HCT116 (cell line): ENCODE measurements around the gene USP33. TPM values are rescaled to one million over a fixed set of nuclear protein-coding genes. Genes with fewer than 3 reads are reported as not detected.

Source experiments
- ATAC-seq: fragments of 200-7000 bp; cut with Tn5 transposase; 2 replicates; pipeline ENCODE4 v1.9.1; 2020; ENCODE audit warnings: mild to moderate bottlenecking, moderate library complexity
- BruUV-seq: library from RNA; stranded (reverse); fragments of 400-500 nt; replicated peaks from 2 replicates; lab custom pipeline; 2021; lab: Mats Ljungman, UMichigan
- CTCF ChIA-PET: fragments of 300-600 bp; sonication (Branson Sonifier 250); formaldehyde crosslinking; loops from one replicate; lab custom pipeline; 2021; ENCODE audit warnings: antibody characterized with exemption; lab: Charles Lee
- POLR2A ChIA-PET: fragments of 300-600, 350-600 bp; sonication (Branson Sonifier 250); formaldehyde crosslinking; loops from one replicate; lab custom pipeline; 2021; ENCODE audit warnings: antibody characterized with exemption; lab: Charles Lee
- RAD21 ChIA-PET, 2 experiments: fragments of 300-600 bp; sonication (Branson Sonifier 250); formaldehyde crosslinking; loops; one replicate each; lab custom pipeline; 2023; ENCODE audit warnings: low total read pairs in 2 of 2; ENCODE audit not compliant: uncharacterized antibody in 2 of 2, unreplicated experiment in 2 of 2, low non-redundant PET in 1 of 2; lab: Charles Lee
- DNase-seq: peaks from one replicate; pipeline ENCODE4 v3.0.0-alpha.2; 2010; ENCODE audit warnings: low read depth, low spot score
- H2AFZ ChIP-seq: fragments of 200-600 bp; shearing (Covaris generic), sonication (generic); 2 replicates; pipeline ENCODE4 v1.6.1; 2017; ENCODE audit warnings: low read depth, mixed run types, mixed read lengths, antibody characterized with exemption, low read length; ENCODE audit not compliant: poor library complexity, severe bottlenecking
- H3K27ac ChIP-seq: 2 replicates; pipeline ENCODE4 v1.5.1; 2012; ENCODE audit warnings: low read depth, low read length
- H3K27me3 ChIP-seq: fragments of 200-600 bp; sonication (generic); 2 replicates; pipeline ENCODE4 v1.6.1; 2016; ENCODE audit warnings: mixed run types, low read length, mixed read lengths; ENCODE audit not compliant: insufficient read depth
- H3K36me3 ChIP-seq, 2 experiments: fragments of 200-500 bp in 1 of 2; fragments of 200-600 bp in 1 of 2; sonication (Bioruptor generic) in 1 of 2; sonication (generic) in 1 of 2; 2 replicates each; pipeline versions ENCODE4 v1.5.1 to v1.6.1; 2014 to 2016; ENCODE audit warnings: low read length in 2 of 2, inconsistent platforms in 1 of 2, mixed read lengths in 1 of 2, mixed run types in 1 of 2; ENCODE audit not compliant: insufficient read depth in 2 of 2, control insufficient read depth in 1 of 2
- H3K4me1 ChIP-seq, 2 experiments: fragments of 200-600 bp in 1 of 2; sonication (generic) in 1 of 2; 2 replicates each; pipeline versions ENCODE4 v1.5.1 to v1.6.1; 2012 to 2017; ENCODE audit warnings: low read length in 2 of 2, inconsistent platforms in 1 of 2, mild to moderate bottlenecking in 1 of 2, mixed read lengths in 1 of 2, mixed run types in 1 of 2, moderate library complexity in 1 of 2; ENCODE audit not compliant: insufficient read depth in 2 of 2, control insufficient read depth in 1 of 2
- H3K4me2 ChIP-seq: fragments of 200-600 bp; sonication (generic); 2 replicates; pipeline ENCODE4 v1.6.1; 2017; ENCODE audit warnings: mixed run types, low read length, mixed read lengths
- H3K4me3 ChIP-seq, 2 experiments: fragments of 200-600 bp in 1 of 2; sonication (generic) in 1 of 2; replicated peaks in 1 of 2; 2 replicates each; pipeline ENCODE4 v1.5.1; 2011 to 2016; ENCODE audit warnings: low read length in 2 of 2, control low read depth in 1 of 2, low read depth in 1 of 2, mild to moderate bottlenecking in 1 of 2, mixed read lengths in 1 of 2, mixed run types in 1 of 2
- H3K79me2 ChIP-seq: fragments of 200-600 bp; sonication (generic); 2 replicates; pipeline ENCODE4 v1.6.1; 2017; ENCODE audit warnings: mild to moderate bottlenecking, mixed run types, low read length, moderate library complexity, mixed read lengths; ENCODE audit not compliant: insufficient read depth
- H3K9ac ChIP-seq: fragments of 200-600 bp; sonication (generic); 2 replicates; pipeline ENCODE4 v1.6.1; 2016; ENCODE audit warnings: low read length, mixed read lengths
- H3K9me2 ChIP-seq: fragments of 200-600 bp; sonication (generic), shearing (Covaris generic); 2 replicates; pipeline ENCODE4 v1.6.1; 2017; ENCODE audit warnings: mixed run types, mild to moderate bottlenecking, moderate library complexity; ENCODE audit not compliant: insufficient read depth
- H3K9me3 ChIP-seq, 2 experiments: fragments of 200-500 bp in 1 of 2; fragments of 200-600 bp in 1 of 2; sonication (Bioruptor generic) in 1 of 2; sonication (generic) in 1 of 2; 2 replicates each; pipeline ENCODE4 v1.6.1; 2014 to 2017; ENCODE audit warnings: low read length in 2 of 2, mixed read lengths in 2 of 2, inconsistent platforms in 1 of 2, low read depth in 1 of 2, mild to moderate bottlenecking in 1 of 2, mixed run types in 1 of 2, moderate library complexity in 1 of 2; ENCODE audit not compliant: control insufficient read depth in 1 of 2, insufficient read depth in 1 of 2
- H4K20me1 ChIP-seq: fragments of 200-600 bp; sonication (generic), shearing (Covaris generic); 2 replicates; pipeline ENCODE4 v1.6.1; 2017; ENCODE audit warnings: mixed run types, mild to moderate bottlenecking, moderate library complexity; ENCODE audit not compliant: insufficient read depth
- ATF3 ChIP-seq: IDR thresholded peaks from 2 replicates; pipeline ENCODE4 v1.6.1; 2012
- CBX3 ChIP-seq: IDR thresholded peaks from 2 replicates; pipeline ENCODE4 v1.6.1; 2012; ENCODE audit warnings: low read depth
- EGR1 ChIP-seq: IDR thresholded peaks from 2 replicates; pipeline ENCODE4 v1.6.1; 2012; ENCODE audit warnings: low read depth
- ELF1 ChIP-seq: IDR thresholded peaks from 2 replicates; pipeline ENCODE4 v1.6.1; 2012; ENCODE audit warnings: low read depth, borderline replicate concordance
- EZH2 ChIP-seq: fragments of 200-600 bp; sonication (generic); IDR thresholded peaks from 2 replicates; pipeline ENCODE4 v1.6.1; 2017; ENCODE audit warnings: antibody characterized with exemption, mixed run types
- EZH2phosphoT487 ChIP-seq: fragments of 200-600 bp; IDR thresholded peaks from 2 replicates; pipeline ENCODE4 v1.6.1; 2018; ENCODE audit warnings: antibody characterized with exemption, borderline replicate concordance
- FOSL1 ChIP-seq: IDR thresholded peaks from 2 replicates; pipeline ENCODE4 v1.6.1; 2012; ENCODE audit warnings: low read depth
- POLR2A ChIP-seq: IDR thresholded peaks from 2 replicates; pipeline ENCODE4 v1.7.0; 2011; ENCODE audit warnings: borderline replicate concordance; ENCODE audit not compliant: insufficient read depth, insufficient read length; ENCODE audit errors: extremely low read depth
- POLR2AphosphoS5 ChIP-seq: IDR thresholded peaks from 2 replicates; pipeline ENCODE4 v1.6.1; 2011; ENCODE audit warnings: mild to moderate bottlenecking, low read depth, low read length, moderate library complexity
- RAD21 ChIP-seq: IDR thresholded peaks from 2 replicates; pipeline ENCODE4 v1.6.1; 2012; ENCODE audit warnings: low read depth, mild to moderate bottlenecking
- REST ChIP-seq: IDR thresholded peaks from 2 replicates; pipeline ENCODE4 v1.6.1; 2012; ENCODE audit warnings: low read depth
- SIN3A ChIP-seq: IDR thresholded peaks from 2 replicates; pipeline ENCODE4 v1.6.1; 2012; ENCODE audit warnings: low read depth
- SP1 ChIP-seq: IDR thresholded peaks from 2 replicates; pipeline ENCODE4 v1.6.1; 2012; ENCODE audit warnings: low read depth
- SRF ChIP-seq: IDR thresholded peaks from 2 replicates; pipeline ENCODE4 v1.6.1; 2012; ENCODE audit warnings: low read depth
- TCF7L2 ChIP-seq: IDR thresholded peaks from 2 replicates; pipeline ENCODE4 v1.7.0; 2011; ENCODE audit warnings: borderline replicate concordance, inconsistent platforms; ENCODE audit not compliant: insufficient read depth, insufficient read length; ENCODE audit errors: extremely low read depth
- YY1 ChIP-seq: IDR thresholded peaks from 2 replicates; pipeline ENCODE4 v1.6.1; 2011; ENCODE audit warnings: low read length, low read depth, moderate library complexity, mild to moderate bottlenecking; ENCODE audit not compliant: insufficient replicate concordance; ENCODE audit errors: extremely low read depth
- ZBTB33 ChIP-seq: IDR thresholded peaks from 2 replicates; pipeline ENCODE4 v1.6.1; 2011; ENCODE audit warnings: mild to moderate bottlenecking, low read length, moderate library complexity; ENCODE audit not compliant: insufficient replicate concordance; ENCODE audit errors: extremely low read depth
- ZNF274 ChIP-seq: fragments of 200-500 bp; sonication (Bioruptor generic); IDR thresholded peaks from 2 replicates; pipeline ENCODE4 v1.6.1; 2014; ENCODE audit warnings: mild to moderate bottlenecking, low read depth, low read length, inconsistent platforms
- intact Hi-C: fragments of 100-400 bp; cut with micrococcal nuclease; formaldehyde crosslinking; loops from 2 replicates; pipeline ENCODE4 v1.10.0; 2022
- total RNA-seq: library from RNA; stranded (reverse); gene quantifications from one replicate; pipeline ENCODE4 v1.2.1, GENCODE V29; 2021; ENCODE audit not compliant: unreplicated experiment

The USP33 gene
- total RNA-seq, 1 experiment from 2014 or later, result 46.1 TPM

GRCh38 chr1:77718181-77718580, 41.5 kb downstream of the USP33 start (continued):
- TF ChIP-seq ZBTB33 (no peak), REST (no peak), YY1 (no peak), ELF1 (no peak), FOSL1 (no peak), EZH2phosphoT487 (no peak), EZH2 (no peak)

GRCh38 chr1:77716065-77716464, 43.6 kb downstream of the USP33 start:
- H2AFZ ChIP-seq, result no peak overlapping the region
- H3K4me2 ChIP-seq, result no peak overlapping the region
- ATAC-seq, result no peak
- H3K9me2 ChIP-seq, result no peaks in the 10 kb centered on the region
- H4K20me1 ChIP-seq, result no peaks in the 10 kb centered on the region
- BruUV-seq, result no TSS peak
- RAD21 ChIA-PET, result no interaction called here
- no peaks in the 10 kb centered on the region for H3K27me3 ChIP-seq
- POLR2A ChIA-PET, result no interaction called here
- no peaks in the 10 kb centered on the region for H3K79me2 ChIP-seq
- no peaks in the 10 kb centered on the region for H3K4me1 ChIP-seq
- intact Hi-C loops, result no loop called here
- H3K9ac ChIP-seq, result no peak overlapping the region
- no peak for DNase-seq
- no peak overlapping the region for H3K27ac ChIP-seq
- CTCF ChIA-PET, result no interaction called here
- no peaks in the 10 kb centered on the region for H3K9me3 ChIP-seq
- H3K36me3 ChIP-seq, result peaks cover 0 to 18% of the 10 kb centered on the region in 2 experiments; a peak in 1 of 4 replicates
- no peak overlapping the region for H3K4me3 ChIP-seq
- no peak for TF ChIP-seq SRF
- no peak for TF ChIP-seq ZNF274
- no peak for TF ChIP-seq SIN3A
- TF ChIP-seq ZBTB33, result no peak
- no peak for TF ChIP-seq SP1
- TF ChIP-seq FOSL1, result no peak
- TF ChIP-seq RAD21, result no peak
- no peak for TF ChIP-seq EZH2
- TF ChIP-seq TCF7L2, result no peak
- TF ChIP-seq EZH2phosphoT487, result no peak
- TF ChIP-seq ELF1, result no peak
- no peak for TF ChIP-seq CBX3
- TF ChIP-seq ATF3, result no peak
- no peak for TF ChIP-seq POLR2AphosphoS5
- no peak for TF ChIP-seq EGR1
- no peak for TF ChIP-seq POLR2A
